Left hindlimb (tissue), 1 donor: Measurements from ENCODE around the gene FBXL4.
"Not testable (repeated sequence)": the region's sequence is repeated elsewhere in the genome, so short reads cannot be mapped to it uniquely, and the experiment has no call there.

Experiments
- DNase-seq: peaks from one replicate; pipeline ENCODE4 v3.0.0-alpha.2; 2018

FBXL4 gene

DNA sequence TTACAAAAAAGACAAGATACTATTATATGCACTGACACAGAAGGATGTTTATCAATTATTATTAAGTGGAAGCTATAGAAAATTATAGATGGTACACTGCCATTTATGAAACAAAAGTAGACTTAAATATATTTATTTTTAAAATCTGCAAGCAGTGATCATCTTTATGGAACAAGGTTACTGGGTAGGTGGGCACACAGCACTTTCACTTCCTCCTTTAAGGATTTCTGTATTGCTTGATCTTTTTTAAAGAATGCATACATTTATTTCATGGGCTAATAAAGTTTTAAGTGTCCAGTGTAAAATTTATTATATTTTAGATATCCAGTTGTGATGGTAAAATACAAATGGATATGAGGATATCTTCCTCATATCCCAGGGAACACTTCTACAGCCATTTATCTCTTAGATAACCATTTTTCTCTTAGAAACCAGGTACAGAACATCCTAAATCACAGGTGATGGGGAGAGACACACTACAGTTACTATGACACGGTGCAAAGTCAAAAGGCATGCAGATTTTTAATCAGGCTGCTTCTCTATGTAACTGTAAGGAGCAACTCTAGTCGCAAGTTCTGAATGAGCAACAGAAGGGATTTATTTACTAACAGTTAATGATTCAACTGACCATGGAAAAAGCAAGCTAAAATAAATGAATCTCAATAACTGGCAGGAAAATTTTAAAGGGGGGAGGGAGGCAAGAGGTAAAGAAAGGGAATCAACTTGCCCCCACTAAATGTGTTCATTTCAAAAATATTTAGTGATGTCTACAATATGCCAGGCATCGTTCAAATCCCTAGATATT, 2.2 kb downstream of the FBXL4 start:
- DNase-seq = no peak

DNA sequence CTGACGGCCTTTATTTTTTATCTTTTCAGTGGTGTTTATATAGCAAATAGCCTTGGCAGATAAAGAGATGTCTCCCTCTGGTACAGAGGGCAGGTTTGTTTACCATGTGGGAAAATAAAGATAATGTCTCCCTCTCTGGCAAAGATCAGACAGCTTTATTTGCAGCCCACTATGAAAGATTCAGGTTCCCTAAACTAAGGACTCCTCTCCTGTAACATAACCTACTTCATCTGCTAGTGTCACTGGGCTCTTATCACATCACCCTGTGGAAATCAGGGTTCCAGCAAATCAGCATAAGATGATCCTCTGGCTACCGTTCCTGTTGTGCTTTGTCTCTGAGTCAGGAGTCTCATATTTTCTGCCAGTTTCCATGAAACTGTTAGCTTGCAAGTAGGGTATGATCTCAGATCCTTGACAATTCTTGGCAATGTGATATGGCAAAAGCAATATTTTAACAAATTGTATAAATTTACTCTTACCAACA, 3.1 kb downstream of the FBXL4 start:
- DNase-seq = no peak

DNA sequence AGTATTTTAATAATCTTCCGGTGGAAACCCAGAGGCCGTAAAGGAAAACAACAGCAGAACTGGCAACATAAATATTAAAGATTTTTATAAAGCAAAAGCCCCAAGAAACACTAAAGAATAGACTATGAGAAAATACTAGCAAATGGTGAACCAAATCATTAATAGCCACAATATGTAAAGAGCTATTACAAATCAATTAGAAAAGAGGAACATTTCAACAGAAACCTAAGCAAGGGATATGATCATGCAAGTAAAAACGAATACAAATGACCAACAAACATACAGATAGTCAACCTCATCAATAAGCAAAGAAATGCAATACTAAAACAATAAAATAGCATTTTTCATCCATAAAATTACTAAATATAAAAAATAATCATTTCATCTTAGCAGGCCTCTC, 3.6 kb downstream of the FBXL4 start:
- DNase-seq = no peak

DNA sequence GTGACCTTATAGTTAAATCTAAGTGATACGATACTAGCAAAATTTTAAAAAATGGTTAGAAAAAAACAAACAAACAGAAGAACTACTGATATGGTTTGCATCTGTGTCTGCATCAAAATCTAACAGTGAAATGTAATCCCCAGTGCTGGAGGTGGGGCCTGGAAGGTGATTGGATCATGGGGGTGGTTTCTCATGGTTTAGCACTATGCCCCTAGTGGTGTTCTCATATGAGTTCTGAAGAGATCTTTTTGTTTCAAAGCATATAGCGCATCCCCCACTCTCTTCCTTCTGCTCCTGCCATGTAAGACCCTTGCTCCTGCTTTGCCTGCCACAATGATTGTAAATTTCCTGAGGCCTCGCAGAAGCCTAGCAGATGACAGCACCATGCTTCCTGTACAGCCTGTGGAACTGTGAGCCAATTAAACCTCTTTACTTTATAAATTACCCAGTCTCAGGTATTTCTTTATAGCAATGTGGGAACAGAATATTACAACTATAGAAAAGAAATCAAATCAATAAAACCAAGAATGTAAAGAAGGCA, 5.4 kb downstream of the FBXL4 start:
- DNase-seq = no peak

DNA sequence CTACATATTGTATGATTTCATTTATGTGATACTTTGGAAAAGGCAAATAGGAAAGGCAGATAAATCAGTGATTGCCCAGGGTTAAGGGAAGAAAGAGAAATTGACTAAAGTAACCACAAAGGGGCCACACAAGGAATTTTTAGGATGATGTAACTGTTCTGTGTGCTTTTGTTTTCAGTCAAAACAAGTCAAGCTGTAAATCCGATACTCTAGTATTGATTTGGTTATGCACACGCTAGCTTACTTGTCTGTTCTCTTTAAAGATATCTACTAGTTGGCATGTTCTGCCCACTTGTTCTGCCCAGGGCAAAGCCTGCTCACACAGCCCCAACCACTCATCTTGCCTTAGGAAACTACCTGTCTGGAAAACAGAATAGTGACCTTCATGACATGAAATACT, 6.4 kb downstream of the FBXL4 start:
- no peak for DNase-seq

DNA sequence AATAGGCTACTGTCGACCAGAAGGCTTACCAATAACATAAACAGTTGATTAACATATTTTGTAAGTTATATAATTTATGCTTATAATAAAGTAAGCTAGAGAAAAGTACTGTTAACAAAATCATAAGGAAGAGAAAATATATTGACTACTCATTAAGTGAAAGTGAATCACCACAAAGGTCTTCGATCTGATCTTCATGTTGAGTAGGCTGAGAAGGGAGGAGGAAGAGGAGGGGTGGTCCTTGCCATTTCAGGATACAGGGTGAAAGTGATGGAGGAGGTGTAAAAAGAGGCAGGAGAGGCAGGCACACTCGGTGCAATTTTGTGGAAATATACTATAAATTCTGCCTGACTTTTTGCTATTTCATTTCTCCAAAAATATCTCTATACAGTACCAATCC, 10.4 kb downstream of the FBXL4 start:
- no peak for DNase-seq

DNA sequence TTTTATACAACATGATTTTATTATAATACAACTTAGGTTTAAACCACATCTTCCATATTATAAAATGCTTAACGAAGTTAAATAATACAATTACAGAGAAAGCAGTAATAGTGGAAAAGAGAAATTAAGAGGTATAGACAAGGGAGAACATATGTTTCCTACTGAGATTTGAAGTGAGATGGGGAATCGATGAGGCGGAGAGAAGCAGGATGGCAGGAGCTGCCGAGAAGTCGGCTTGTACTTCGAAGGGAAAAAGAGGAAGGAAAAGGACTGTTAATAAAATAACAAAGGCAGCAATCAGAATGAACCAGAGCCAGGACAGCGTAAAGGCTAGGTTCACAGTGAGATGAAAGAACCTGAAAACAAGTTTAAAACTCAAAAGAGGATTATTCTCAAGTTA, 15.4 kb downstream of the FBXL4 start:
- no peak for DNase-seq

DNA sequence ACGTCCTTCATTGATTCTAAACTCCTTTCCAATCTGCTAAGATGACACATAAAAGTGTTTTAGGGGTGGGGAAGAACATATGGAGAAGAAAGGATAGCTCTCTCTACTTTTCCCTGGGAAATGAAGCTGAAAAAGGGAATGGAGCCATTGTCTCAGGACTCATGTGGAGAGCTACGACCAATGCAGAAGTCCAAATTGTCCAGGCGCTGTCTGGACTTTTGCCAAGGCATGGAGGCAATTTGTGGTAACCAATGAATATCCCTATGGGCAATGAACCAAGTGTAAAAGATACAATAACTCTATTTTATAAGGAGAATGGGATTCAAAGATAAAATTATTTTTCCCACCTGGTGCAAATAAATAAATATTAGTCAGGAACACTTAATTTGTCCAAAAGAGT, 16.1 kb downstream of the FBXL4 start:
- no peak for DNase-seq

DNA sequence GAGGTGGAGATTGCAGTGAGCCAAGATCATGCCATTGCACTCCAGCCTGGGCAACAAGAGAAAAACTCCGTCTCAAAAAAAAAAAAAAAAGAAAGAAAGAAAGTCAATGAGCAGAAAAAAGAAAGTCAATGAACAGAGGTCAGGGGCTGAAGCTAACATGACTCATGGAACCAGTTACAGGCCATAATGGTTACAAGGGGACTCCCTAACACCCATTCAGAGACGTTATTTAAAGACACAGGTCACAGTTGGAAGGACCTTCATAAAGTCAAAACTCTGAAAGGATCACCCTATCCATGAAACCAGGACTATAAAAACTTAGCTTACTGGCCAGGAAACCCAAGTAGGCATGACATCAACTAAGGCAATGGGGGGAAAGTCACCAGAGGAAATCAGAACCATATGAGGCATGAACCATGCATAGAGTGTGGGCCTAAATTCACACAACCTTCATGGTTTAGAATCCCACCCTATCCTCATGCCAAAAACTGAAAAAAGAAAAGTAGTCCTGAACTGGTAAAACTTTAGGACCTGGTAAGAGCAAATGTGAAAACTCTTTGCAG, 18.2 kb downstream of the FBXL4 start:
- DNase-seq = no peak

DNA sequence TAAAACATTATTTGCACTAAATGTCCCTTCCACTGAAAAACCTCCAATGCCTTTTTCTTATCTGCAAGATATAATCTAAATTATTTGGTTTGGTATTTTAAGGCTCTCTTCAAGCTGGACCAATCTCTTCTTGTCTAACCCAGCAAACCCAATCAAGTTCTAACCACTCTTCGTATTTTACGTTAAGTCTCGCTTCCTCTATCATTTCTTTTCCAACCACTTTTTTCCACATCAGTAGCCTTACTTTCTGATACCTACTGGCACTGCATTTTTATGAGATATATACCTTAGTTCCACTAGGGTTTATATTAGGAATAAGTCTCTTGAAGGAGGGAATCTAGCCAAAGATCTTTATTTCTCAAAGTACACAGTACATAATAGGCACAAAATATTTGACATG, 19.1 kb downstream of the FBXL4 start:
- no peak for DNase-seq

DNA sequence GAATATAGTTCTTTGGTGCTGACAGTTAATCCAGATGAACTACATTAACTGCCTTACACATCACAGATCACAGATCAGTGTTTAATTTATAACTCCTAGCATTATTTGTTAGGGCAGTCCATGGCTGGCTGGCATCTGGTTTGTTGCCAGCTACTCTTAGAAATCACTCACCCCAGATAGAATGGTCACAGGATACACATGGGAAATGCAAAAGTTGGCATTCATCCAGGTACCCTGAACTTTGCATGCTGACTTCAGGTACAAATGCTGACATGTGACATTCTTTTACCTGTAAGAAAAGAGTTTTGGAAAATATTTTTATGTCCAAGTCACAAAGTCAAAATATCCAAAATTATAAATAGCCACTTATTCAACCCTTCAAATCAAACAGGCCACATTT, 20.2 kb downstream of the FBXL4 start:
- no peak for DNase-seq

DNA sequence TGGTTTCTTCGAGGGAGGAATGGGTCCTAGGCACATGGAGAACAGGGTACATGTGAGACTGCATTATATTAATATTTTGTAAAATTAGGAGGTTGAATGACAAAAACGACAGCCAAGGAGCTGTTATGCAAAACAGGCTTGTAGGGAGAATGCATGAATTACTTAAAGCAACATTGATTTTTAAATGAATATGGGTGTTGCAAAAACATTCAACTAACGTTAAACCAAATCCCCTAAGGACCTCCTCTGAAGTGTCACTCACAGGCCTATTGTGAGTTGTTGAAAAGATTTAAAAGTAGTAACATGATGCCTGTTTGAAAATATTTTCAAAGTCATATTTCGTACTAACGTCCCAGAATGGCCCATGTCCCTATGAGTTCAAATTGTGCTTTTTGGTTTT, 21.9 kb downstream of the FBXL4 start:
- DNase-seq = no peak

DNA sequence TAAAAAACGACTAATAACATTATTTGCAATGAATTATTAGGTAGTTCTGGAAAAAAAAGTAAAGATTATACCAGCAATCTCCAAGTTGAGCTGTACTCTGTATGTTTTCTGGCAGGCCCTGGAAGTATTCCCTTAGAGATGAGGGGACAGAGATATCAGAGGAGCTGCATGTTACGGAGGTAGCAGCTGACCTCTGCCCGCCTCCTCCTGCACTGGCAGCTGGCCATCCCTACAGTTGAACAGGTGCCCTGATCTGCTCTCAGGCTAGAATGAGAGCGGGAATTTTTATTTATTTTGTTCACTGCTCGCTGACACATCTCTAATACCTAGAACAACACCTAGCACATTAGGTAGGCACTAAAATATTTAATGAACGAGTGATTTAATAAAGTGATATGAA, 23.1 kb downstream of the FBXL4 start:
- no peak for DNase-seq

DNA sequence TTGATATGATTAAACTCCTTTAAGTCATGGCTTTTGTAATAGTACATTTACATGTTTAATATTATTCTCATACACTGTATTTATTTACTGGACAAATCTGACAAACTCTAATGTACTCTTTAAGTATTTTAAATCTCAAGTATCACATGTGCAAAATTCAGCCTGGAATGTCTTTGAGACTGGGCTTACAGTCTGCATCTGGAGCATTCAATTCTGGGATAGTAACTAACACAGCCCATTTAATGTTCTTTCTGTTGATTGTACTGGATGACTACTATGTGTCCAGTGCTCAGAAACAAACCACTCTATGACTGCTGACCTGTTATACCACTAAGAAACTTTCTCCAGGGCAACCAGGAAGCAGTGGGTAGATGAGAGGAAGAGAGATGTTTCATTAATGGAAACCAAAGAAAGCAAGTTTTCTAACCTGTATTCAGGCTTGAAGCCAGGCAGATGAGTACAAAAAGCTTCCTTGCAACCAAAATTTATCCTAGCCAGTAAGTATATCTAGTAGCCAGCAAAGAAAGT, 26.8 kb downstream of the FBXL4 start:
- no peak for DNase-seq

DNA sequence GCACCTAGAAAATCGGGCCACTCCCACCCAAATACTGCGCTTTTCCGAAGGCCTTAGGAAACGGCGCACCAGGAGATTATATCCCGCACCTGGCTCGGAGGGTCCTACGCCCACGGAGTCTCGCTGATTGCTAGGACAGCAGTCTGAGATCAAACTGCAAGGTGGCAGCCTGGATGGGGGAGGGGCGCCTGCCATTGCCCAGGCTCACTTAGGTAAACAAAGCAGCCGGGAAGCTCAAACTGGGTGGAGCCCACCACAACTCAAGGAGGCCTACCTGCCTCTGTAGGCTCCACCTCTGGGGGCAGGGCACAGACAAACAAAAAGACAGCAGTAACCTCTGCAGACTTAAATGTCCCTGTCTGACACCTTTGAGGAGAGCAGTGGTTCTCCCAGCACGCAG, 36.8 kb downstream of the FBXL4 start:
- DNase-seq = not testable (repeated sequence)

DNA sequence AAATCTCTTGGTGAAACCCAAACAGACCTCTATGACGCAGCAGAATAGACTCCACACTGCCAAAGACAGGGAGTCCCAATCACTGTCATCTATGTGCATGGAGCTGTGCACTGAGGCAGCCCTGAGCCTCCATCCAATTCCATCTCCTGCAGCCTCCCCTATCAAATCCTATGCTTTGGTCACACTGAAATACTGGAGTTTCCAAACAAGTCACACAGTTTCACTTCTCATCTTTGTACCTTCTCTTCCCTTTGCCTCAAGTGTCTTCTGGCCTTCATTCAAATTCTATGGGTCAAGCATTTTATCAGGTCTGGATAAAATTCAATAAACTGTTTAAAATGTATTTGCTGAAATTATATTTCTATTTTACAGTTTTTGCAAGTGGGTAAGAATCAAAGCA, 38.5 kb downstream of the FBXL4 start:
- DNase-seq = no peak

DNA sequence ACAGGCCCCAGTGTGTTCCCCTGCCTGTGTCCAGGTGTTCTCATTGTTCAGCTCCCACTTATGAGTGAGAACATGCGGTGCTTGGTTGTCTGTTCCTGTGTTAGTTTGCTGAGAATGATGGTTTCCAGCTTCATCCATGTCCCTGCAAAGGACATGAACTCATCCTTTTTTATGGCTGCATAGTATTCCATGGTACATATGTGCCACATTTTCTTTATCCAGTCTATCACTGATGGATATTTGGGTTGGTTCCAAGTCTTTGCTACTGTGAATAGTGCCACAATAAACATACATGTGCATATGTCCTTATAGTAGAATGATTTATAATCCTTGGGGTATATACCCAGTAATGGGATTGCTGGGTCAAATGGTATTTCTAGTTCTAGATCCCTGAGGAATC, 41.4 kb downstream of the FBXL4 start:
- DNase-seq = not testable (repeated sequence)

DNA sequence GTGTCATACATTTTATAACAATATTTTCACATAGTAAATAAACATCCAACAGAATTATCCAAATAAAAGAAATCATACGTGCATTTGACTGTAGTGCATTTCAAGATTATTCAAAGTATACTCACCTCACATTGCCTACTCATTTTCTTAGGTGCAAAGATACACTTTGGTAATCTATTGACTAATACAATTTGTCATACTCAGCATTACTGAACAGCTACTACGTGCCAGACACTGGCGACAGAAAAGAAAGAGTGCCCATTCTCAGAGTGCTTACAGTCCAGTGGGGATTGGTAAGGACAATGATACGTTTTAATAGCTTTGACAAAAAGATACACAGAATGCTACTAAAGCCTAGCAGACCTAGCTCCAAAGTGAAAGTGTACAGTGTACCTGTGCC, 42.0 kb downstream of the FBXL4 start:
- DNase-seq = no peak

DNA sequence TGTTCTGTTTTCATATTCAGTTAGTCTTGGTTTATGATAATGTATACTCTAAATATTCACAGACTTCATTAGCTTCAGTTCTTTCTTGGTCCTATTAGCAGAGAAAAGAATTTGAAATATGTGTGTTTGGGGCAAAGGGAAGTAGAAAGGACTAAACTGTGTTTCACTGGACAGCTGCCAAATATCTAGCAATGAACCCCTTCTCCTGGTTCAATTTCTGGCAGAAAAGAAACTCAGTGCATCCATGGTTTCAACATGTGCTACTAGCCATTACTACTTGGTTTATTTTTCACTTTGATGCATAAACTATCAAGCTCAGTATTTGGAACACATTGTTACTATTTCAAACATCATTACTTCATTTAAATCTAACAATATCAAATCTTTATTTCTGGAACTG, 43.6 kb downstream of the FBXL4 start:
- no peak for DNase-seq

DNA sequence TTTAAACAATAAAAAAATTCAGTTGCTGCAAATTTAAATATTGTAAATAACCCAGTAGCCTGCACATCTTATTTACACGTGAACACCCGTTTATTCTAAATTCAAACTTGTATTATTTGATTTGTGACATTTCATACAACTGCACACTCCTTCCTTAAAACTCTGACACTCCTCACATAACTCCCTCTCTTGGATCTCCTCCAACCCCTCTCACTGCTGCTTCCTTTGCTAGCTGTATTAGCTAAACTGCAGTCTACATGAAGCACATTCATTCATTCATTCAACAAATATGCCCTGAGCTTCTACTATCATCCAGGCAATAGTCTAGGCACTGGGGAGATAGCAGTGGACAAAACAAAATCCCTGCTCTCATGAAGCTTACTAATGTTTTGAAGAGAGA, 47.0 kb downstream of the FBXL4 start:
- DNase-seq = no peak

DNA sequence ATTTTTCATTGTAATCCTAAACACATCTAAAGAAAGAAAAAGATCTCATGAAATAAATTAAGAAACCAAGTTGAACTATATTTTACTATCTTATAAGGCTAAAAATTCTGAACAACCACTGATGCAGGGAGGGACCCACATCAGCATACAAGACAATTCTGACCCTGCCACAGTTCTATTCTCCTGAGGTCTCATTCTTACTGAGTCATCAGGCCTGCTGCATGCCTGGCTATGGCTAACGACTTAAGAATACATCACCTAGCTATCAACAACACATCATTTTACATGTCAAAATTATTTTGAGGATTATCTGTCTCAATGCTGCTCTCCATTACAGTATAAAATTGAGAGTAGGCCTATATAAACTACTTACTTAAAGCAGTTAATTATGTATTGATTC, 52.9 kb downstream of the FBXL4 start:
- DNase-seq = no peak

DNA sequence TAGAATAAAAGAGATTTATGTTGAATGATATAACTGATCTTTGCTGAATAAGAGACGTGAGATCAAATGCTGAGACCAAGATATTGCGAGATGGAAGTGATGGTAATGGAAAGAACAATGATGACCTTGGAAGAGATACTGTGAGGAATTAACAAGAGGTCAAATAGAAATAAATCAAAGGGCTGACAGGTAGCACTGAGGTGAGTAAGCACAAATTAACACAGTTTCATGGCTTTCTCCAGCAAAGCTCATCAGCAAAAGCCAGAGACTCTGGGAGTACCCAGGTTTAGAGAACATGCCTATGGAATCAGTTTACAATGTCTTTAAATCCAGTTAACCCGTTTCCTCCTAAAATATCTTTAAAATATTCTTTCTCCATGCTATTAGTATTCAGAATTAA, 60.1 kb downstream of the FBXL4 start:
- no peak for DNase-seq

DNA sequence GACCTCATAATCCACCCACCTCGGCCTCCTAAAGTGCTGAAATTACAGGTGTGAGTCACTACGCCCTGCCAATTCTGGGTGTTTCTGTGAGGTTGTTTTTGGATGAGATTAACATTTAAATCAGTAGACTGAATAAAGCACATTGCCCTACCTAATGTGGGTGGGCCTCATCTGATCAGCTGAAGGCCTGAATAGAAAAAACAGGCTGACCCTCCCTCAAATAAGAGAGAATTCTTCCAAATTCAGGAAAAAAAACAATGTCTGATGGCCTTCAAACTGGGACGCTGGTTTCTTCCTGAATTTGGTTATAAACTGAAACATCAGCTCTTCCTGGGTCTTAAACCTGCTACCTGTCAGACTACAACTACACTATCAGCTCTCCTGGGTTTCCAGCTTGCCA, 62.4 kb downstream of the FBXL4 start:
- no peak for DNase-seq

DNA sequence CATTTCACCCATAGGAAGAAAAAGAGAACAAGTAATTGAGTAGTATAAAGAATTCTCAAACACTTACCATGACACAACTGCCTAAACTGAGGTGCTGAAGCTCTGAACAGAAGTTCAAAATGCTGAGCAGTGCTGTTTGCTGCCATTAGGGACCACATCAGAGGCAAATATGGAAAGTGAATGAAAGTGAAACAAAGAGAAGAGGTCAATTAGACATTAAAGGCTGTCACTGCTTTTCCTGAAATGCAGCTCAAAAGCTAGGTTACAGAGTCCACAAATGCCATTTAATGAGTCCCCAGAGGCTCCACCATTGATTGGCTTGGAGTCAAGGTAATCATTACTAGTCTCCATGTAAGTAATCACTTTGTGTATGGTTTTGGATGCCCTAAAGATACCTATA, 67.3 kb downstream of the FBXL4 start:
- DNase-seq = no peak
